Measurements from ENCODE around the gene ANKZF1. TPM values are rescaled to one million over a fixed set of nuclear protein-coding genes. Genes with fewer than 3 reads are reported as not detected.
"Not testable (repeated sequence)": the region's sequence is repeated elsewhere in the genome, so short reads cannot be mapped to it uniquely, and the experiment has no call there.

The ANKZF1 gene
- total RNA-seq, 4 donors from 2014 or later: 13.0 to 23.0 (median 19.1) TPM

DNA sequence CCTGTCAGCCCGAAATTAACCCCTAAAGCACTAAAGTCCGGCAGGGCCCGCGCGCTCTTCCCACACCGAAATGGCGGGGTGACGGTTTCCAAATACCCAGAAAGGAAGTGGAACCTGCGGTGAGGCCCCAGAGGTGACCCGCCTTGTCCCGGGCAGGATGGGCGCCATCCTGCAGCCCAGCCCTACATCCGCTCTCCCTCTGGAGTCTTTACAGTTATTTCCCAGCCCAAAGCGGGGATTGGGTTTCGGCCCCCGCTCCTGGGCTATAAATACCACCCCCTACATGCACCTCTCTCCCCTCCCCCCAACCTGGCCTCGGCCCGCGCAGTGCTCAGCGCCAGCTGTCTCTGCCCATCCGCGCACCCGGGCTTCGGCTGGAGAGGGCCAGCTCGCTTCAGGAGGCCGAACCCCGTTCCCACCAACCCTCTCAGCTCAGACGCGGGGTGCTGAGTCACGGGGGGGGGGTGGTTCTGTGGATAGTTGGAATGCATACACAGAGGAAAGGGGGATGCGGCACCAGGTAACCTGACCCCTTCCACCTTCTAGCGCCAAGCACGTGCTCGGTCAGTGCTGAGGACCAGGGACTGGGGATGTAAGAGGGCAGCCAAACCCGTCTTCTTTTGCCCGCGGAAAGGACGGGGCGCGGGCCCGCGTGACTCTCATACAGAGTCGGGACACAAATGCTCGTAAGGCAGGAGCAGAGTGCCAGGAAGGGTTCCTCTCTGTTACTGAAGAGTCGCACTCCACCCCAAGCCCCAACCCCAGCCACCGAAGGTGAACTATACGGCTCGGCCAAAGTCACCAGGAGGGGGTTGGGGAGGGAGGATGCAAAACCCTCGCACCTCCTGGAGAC lies 23.5 kb downstream of the ANKZF1 start, which contains the start of gene TUBA4B:
TUBA4B (plus strand) TSS at position 344 of the 853 bp plus-strand sequence; CDS start at position 509, 165 bp downstream.
- in situ Hi-C loops (cut with MboI; ENCODE audit: low sequenced_read_pairs in 4 of 4): no loop called here

GRCh38 chr2:219253753-219254589 lies 24.4 kb downstream of the ANKZF1 start, which contains the start of gene TUBA4A:
Gene TUBA4A (minus strand): TSS chr2:219253918. CDS start chr2:219253858, 60 bp downstream.
- DNase-seq (peak; percentile 76 to 88), ATAC-seq (peak; percentile 69 to 72)
- Histone ChIP-seq H3K36me3 (peaks cover 0 to 26% of the 10 kb centered on the region in 2 donors), H3K27me3 (no peaks in the 10 kb centered on the region), H3K9me3 (no peaks in the 10 kb centered on the region), H3K27ac (peak within 1 kb of the TSS; percentile 91 to 99 (median 96)), H3K4me3 (peak within 1 kb of the TSS; percentile 68 to 88 (median 76)), H3K4me1 (peaks cover 36 to 53% of the 10 kb centered on the region in 2 donors)
- in situ Hi-C loops (cut with MboI; ENCODE audit: low sequenced_read_pairs in 4 of 4): no loop called here
- peak in 3 of 5 experiments; percentile 23 to 34 (median 30) for TF ChIP-seq CTCF (IDR thresholded peaks at IDR 0.05 in 4 of 5, conservative IDR thresholded peaks at IDR 0.05 in 1 of 5)
- peak; percentile 98 for TF ChIP-seq POLR2A (IDR thresholded peaks at IDR 0.05)
- intact Hi-C loops (cut with DNase I; ENCODE audit: low total_unique reads): loop anchor here (1.0 to 5.0 kb wide), 7 partner anchors 20 to 257 kb away; partner anchors contain the start of genes ANKZF1, ATG9A, CNPPD1 and DNAJB2

More for the DNA sequence above, 23.5 kb downstream of the ANKZF1 start, which contains the start of gene TUBA4B:
- H3K36me3 ChIP-seq: peaks cover 0 to 33% of the 10 kb centered on the region in 2 donors
- DNase-seq (peak; percentile 71 to 91), ATAC-seq (peak; percentile 71 to 74)
- no peaks in the 10 kb centered on the region for H3K27me3 ChIP-seq
- intact Hi-C loops (cut with DNase I; ENCODE audit: low total_unique reads): loop anchor here (1.0 to 5.0 kb wide), 6 partner anchors 21 to 256 kb away; partner anchors contain the start of genes ANKZF1, ATG9A, CNPPD1 and DNAJB2
- peak within 1 kb of the TSS; percentile 91 to 99 (median 96) for H3K27ac ChIP-seq
- no peaks in the 10 kb centered on the region for H3K9me3 ChIP-seq
- H3K4me3 ChIP-seq: peak within 1 kb of the TSS; percentile 68 to 88 (median 76)
- peaks cover 41 to 62% of the 10 kb centered on the region in 2 donors for H3K4me1 ChIP-seq
- no peak for TF ChIP-seq CTCF (IDR thresholded peaks at IDR 0.05 in 4 of 5, conservative IDR thresholded peaks at IDR 0.05 in 1 of 5)
- TF ChIP-seq POLR2A (IDR thresholded peaks at IDR 0.05): peak in 1 of 2 donors; percentile 44

- no peak for ATAC-seq
- Histone ChIP-seq H3K9me3 (no peaks in the 10 kb centered on the region), H3K27me3 (no peaks in the 10 kb centered on the region), H3K27ac (peak overlapping the region; percentile 91 to 99 (median 96)), H3K36me3 (peaks cover 0 to 19% of the 10 kb centered on the region in 2 donors), H3K4me1 (peaks cover 29 to 46% of the 10 kb centered on the region in 2 donors), H3K4me3 (peak overlapping the region; percentile 68 to 88 (median 76))
- TF ChIP-seq CTCF (IDR thresholded peaks at IDR 0.05 in 4 of 5, conservative IDR thresholded peaks at IDR 0.05 in 1 of 5): no peak
- peak in 1 of 2 donors; percentile 58 for TF ChIP-seq POLR2A (IDR thresholded peaks at IDR 0.05)
- intact Hi-C loops (cut with DNase I; ENCODE audit: low total_unique reads) (loop anchor here (2.0 to 5.0 kb wide), 2 partner anchors 40 to 257 kb away; no protein-coding TSS in a partner anchor), in situ Hi-C loops (cut with MboI; ENCODE audit: low sequenced_read_pairs in 4 of 4) (no loop called here)
- DNase-seq: no peak
Observed at GRCh38 chr2:219254590-219255201, 25.1 kb downstream of the ANKZF1 start.

GRCh38 chr2:219258942-219259341 lies 29.3 kb downstream of the ANKZF1 start:
- H3K4me1 ChIP-seq; H3K9me3 ChIP-seq; in situ Hi-C loops (cut with MboI; ENCODE audit: low sequenced_read_pairs in 4 of 4); intact Hi-C loops (cut with DNase I; ENCODE audit: low total_unique reads); ATAC-seq; DNase-seq; H3K4me3 ChIP-seq; H3K36me3 ChIP-seq; H3K27me3 ChIP-seq; H3K27ac ChIP-seq: not testable (repeated sequence)
